Measurements from ENCODE around the gene ACY1.
A peak's percentile ranks its signal among the peaks of the same experiment; 100 is the strongest.
"Not testable (repeated sequence)": the region's sequence is repeated elsewhere in the genome, so short reads cannot be mapped to it uniquely, and the experiment has no call there.

ACY1 gene

DNA sequence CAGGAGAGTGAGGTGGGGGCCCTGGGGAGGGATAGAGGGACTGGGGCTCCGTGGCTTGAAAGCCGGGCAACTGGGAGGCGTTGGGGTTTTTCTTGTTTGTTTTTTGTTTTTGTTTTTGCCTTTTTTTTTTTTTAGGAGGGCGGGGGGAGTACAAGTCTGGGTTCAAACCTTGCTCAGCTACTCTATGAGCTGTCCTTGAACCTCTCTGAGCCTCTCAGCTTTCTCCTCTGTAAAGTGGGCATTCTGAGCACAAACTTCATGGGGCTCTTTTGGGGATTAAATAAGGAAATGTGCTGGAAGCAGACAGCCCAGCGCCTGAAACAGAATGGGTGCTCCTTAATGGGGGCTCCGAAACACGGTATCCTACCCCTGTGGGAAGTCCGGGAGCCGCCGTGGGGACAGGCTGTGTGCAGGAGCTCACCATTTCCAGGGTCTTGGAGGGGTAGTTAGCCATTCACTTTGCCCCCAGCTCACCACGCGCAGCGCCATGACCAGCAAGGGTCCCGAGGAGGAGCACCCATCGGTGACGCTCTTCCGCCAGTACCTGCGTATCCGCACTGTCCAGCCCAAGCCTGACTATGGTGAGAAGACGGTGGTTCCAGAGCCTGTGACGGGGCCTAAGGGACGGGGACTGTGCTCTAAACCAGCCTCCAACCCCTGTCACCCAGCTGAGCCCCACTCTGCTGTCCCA, 388 bp downstream of the ACY1 start:
- no peak for DNase-seq (ENCODE audit: low read depth)

DNA sequence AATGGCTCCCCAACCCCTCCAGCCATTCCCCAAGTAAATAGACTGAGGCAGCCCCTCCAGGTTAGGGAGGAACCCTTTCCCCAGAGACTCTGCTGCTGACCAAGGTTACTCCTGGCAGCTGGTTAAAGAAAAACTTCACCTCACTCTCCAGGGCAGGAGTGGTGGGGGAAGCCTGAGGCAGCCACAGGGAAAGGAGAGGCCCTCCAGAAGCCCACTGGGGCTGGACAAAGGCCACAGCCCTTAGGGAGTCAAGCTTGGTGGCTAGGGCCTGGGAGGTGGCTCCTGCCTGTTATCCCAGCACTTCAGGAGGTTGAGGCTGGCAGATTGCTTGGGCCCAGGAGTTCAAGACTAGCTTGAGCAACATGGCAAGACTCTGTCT, 923 bp downstream of the ACY1 start:
- DNase-seq (ENCODE audit: low read depth): no peak

DNA sequence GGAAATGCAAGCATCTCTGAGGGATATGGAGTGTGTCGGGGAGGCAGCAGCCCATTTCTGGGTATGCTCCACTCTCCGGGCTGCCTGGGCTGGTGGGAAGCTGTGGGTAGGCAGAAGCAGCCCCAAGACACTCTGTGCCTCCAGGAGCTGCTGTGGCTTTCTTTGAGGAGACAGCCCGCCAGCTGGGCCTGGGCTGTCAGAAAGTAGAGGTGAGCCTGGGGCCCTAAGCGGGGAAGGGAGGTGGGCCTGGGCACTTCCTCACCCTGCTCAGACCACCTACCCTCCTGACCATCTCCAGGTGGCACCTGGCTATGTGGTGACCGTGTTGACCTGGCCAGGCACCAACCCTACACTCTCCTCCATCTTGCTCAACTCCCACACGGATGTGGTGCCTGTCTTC, 1.7 kb downstream of the ACY1 start:
- DNase-seq (ENCODE audit: low read depth): no peak

DNA sequence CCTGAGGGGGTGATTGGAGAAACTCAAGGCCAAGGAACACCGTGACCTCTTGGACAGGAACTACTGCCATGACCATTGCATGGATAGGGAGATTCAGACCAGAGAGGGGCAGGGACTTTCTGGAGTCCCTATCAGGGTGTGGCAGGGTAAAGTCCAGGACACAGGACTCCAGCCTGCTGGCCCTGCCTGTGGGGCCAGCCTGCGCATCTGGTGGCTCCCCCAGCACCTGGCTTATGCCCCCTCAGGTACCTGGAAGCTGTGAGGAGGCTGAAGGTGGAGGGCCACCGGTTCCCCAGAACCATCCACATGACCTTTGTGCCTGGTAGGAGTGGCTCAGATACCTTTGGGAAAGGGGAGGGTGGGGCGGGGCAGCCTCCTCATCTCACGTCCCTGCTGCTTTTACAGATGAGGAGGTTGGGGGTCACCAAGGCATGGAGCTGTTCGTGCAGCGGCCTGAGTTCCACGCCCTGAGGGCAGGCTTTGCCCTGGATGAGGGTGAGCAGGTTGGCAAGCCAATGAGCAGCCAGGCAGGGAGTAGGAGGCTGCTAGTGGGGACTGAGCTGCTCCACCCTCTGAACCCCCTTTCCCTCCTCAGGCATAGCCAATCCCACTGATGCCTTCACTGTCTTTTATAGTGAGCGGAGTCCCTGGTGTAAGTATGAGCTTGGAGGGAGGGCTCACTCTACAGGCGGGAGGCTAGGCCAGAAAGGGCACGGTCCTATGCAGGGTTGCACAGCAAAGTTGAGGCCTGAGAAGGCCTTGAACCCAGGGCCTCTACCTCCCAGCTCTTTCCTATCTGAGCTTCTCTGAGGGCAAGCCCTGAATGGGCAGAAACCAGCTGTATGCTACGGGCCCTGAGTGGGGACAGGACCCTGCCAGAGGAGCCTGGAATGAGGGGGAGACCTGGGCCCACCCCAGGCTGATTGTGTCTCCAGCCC, 2.9 kb downstream of the ACY1 start:
- no peak for DNase-seq (ENCODE audit: low read depth)

DNA sequence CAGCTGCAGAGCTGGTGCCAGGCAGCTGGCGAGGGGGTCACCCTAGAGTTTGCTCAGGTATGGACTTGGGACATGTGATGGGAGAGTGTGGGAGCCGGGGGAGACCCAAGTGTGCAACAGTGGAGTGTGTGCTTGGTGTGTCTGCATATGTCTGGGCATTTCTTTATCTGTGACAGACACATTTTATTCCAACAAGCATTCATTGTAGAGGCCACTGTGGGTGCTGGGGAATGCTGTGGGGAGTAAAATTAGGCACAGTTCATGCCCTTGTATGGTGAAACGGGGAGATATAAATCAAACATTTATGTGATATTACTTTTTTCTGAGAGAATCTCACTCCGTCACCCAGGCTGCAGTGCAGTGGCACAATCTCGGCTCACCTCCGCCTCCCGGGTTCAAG, 4.2 kb downstream of the ACY1 start:
- DNase-seq (ENCODE audit: low read depth): no peak

DNA sequence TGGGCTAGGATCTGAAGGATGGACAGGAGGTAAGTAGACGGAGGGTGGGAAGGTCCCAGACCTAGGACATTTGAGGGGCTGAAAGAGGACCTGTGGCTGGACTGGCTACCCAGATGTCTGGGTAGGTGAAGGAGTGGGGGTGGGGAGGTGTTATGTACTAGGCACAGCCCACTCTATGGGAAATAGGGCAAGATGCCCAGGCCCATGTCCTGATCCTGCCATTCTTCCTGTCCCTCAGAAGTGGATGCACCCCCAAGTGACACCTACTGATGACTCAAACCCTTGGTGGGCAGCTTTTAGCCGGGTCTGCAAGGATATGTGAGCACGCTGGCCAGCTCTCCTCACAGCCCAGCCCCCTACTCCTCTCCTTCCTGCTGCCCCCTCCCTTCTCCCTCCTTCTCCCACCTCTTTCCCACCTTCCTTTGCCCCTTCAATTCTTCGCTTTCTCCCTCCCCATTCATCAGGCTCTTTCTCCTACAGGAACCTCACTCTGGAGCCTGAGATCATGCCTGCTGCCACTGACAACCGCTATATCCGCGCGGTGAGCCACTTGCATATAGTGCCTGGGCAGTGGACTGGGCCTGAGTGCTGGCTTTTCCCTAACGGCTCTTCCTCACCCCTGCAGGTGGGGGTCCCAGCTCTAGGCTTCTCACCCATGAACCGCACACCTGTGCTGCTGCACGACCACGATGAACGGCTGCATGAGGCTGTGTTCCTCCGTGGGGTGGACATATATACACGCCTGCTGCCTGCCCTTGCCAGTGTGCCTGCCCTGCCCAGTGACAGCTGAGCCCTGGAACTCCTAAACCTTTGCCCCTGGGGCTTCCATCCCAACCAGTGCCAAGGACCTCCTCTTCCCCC, 5.2 kb downstream of the ACY1 start:
- no peak for DNase-seq (ENCODE audit: low read depth)

DNA sequence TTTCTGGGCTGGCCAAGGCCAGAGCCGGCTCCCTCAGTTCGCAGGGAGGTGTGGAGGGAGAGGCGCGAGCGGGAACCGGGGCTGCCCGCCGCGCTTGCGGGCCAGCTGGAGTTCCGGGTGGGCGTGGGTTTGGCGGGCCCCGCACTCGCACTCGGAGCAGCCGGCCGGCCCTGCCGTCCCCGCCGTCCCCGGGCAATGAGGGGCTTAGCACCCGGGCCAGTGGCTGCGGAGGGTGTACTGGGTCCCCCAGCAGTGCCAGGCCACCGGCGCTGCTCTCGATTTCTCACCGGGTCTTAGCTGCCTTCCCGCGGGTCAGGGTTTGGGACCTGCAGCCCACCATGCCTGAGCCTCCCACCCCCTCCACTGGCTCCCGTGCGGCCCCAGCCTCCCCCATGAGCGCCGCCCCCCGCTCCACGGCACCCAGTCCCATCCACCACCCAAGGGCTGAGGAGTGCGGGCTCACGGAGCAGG, 7.2 kb downstream of the ACY1 start:
- DNase-seq (ENCODE audit: low read depth): not testable (repeated sequence)

DNA sequence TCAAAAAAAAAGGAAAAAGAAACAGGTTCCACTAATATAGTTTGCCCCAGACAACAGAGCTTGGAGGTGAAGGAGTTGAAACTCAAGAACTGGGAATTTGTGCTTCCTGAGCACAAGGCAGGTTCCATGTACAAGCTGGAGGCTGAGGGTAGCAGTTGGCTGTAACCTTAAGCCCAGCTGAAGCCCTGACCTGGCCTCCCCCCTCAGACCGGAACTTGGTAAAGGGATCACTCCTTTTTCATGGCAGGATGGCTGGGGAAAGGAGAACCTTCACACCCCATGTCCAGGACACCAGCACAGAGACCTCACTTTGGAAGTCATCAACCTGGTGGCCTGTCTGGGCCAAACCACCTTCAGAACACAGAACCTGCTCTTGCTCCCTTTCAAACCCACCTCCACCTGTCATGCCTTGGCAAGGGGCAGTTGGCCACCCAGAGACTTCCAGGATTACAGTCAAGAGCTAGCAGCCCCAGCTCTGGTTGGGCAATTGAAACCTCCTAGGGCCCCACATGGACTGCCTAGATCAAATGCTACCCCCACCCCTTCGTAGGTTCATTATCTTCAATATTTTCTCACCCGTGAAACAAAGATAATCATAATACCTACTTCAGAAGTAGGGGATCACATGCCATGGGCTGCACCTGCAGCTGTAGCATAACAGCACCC, 8.8 kb downstream of the ACY1 start:
- no peak for DNase-seq (ENCODE audit: low read depth)

DNA sequence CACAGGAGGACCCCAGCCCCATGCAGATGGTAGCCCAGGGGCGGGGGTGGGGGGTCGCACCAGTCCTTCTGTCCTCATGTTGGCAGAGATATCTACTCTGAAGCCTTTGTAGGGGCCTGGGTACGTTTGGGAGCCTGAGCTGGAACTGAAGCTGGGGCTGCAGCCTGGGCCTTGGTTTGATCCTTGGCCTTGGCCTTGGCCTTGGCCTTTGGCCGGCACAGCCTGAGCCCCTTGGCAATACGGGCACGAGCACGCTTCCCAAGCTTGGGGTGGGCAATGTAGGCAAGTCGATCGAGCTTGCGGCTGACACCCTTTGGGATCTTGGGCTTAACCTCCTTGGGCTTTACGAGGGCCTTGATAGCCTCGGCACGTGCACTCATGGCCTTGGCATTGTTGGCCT, 10.3 kb downstream of the ACY1 start:
- DNase-seq (ENCODE audit: low read depth): not testable (repeated sequence)

DNA sequence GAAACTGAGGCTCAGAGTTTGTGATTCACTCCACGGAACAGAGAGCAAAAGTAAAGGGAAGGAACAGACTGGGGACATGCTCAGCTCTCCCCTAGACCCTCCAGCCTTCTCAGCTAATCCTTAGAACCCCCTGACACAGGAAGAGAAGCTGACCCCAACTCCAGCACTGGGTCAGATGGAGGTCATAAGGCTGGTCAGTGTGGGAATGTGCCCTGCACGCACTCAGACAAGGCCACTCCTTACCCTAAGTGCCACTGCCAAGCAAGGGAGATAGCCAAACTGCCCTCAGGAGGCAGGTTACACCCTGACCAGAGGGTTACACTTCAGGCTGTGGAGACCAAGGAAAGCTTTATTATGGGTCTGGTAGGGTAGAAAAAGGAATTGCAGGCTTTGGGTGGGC, 11.2 kb downstream of the ACY1 start:
- no peak for DNase-seq (ENCODE audit: low read depth)

DNA sequence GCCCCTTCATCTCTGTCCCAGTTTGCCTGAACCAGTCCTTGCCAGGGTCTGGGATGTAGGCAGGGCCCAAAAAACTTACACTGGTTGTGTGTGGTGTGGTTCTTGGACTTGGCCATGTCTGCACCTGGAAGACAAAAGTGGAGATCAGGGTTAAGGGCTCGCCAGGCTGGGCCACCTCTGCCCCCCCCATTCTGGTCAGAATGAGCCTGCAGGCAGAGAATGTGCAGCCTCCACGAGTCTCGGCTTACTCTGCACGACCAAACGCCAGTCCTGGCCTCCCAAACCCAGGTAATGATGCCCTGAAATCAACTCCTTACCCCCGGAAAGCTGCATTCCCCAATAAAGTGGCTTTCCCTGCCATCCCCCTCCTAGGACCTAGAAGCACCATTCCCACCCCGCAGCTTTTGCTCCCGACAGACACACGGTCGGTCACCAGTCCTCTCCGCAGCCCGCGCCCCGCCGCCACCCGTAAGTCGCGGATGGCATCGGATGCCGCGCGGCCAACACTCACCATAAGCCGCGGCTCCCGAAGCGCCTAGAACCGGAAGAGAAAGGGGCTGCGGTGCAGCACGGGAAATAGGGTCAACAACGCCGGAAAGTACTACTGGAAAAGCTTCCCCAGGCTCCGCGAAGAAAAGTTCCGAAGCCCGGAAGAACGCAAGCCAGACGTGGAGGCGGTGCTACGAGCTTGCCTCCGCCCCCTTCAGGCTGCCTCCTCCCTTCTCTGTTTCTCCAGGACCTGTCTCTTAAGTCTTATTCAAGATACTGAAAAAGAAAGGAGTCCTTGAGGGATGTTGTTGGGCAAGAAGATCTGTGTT, 12.2 kb downstream of the ACY1 start, which contains the start of gene RPL29:
Gene RPL29 (minus strand): TSS at position 550 of the 818 bp plus-strand sequence. CDS start 434 bp downstream, at position 116.
- peak; percentile 91 for DNase-seq (ENCODE audit: low read depth)

DNA sequence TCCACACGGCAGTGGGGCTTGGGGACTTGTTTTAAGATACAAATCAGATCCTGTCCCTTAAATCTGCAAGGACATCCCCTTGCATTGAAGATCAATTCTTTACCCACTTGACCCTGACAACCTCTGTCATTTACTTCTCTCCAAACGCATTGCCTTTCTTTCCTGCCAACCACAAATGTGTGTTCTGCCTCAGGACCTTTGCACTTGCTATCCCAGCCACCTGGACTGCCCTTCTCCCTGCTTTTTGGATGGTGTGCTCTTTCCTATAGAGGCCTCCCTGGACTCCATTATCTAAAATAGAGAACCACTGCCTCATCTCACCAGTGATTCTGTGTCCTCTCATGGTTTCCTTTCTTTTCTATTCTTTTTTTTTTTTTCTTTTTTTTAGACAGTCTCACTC, 13.8 kb downstream of the ACY1 start:
- DNase-seq (ENCODE audit: low read depth): no peak

DNA sequence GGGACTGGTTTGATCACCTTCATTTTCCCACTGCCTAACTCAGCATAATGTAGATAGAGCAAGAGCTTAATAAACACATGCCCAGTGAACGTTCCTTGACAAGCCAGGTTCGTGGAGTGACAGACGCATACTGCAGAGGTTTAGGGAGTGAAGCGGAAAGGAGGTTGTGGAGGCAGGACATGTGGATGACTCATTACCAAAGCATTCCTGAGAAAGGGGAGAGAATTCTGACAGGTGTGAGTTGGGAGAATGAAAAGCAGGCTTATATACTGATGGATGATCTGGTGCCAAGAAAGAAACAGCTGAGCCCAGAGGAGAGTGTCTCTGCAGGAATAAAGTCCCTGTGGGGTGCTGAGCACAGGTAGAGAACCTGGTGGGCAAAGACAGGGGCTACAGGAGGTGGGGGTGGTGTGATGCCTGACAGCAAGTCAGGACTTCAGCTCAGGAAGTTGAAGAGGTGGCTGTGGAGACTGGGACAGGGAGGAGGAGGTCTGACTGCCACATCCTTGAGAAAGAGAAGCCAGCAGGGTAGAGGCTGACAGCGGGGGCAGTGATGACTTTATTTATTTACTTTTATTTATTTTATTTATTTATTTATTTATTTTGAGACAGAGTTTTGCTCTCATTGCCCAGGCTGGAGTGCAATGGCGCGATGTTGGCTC, 14.7 kb downstream of the ACY1 start:
- no peak for DNase-seq (ENCODE audit: low read depth)

DNA sequence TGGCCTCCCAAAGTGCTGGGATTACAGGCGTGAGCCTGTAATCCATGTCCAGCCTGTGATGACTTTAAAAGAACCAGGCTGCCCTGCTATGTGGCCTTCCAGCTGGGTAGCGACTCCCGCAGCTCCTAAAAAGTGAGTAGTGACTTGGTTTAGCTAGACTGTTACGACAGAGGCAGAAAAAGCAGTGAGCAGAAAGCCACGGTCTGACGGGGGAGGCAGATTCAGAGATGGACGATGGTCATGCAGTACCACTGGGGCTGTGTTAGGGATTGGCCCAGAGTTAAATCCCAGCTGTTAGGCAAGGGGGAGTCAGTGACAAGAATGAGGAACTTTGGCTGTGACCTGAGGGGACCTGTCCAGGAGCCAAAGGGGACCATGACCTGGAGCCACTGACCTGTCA, 15.4 kb downstream of the ACY1 start:
- no peak for DNase-seq (ENCODE audit: low read depth)

DNA sequence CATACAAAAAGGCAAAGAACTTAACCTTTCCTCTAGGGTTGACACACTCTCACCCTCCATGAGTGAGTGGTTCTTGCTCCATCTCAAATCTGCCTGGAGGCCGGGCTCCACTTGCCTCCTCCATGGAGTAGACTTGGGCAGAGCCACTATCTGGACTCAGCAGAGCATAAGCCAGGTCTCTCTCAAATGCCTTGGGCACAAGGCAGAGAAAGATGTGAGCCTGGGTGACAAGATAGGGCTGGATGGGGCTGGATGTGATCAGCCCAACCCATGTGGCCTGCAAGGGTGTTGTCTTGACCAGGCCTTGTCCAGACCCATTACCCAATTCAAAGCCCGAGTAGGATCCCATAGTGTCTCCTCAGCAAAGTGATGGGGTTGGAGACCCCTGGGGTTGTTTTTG, 16.5 kb downstream of the ACY1 start:
- DNase-seq (ENCODE audit: low read depth): no peak

DNA sequence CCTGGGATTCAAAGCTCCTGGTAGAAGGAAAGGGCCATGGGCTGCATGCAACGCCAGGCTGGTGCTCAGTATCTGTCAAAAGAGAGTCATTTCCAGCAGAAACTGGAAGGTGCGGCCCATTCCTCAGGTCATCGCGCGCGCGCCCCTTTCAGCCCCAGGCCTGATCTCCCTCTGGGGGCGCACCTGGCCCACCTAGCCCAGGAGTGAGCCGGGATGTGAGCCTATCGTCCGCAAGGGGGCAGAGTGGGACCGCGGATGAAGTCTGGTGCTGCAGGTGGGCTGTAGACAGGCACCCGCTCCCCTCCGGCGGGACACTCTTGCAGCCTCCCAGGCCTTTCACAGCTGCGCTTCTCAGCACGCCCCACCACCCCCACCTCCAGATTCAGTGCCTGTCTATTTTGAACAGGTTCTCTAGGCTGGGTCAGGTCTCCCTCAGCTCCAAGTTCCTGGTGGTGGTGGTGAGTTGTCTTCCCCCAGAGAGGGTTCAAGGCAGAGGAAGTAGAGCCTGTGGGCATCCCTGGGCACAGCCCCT, 18.2 kb downstream of the ACY1 start:
- DNase-seq (ENCODE audit: low read depth): no peak

DNA sequence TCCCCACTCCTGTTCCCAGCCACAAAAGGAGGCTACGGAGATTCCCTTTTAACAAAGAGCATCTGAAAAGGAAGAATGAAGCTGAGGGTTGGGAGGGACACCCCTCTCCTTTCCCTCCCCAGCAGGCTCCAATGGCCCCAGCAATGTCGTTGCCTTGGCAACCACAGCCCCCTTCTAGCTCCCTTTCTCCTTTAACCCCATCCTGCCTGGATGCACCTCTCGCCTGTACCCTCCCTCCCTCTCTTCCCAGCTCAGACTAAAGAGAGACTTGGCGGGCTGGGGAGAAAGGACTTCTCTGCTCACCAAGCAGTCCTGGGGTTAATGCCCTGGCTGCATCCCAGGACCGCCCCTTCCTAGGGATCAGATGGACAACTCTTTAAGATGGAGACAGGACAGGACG, 19.4 kb downstream of the ACY1 start:
- no peak for DNase-seq (ENCODE audit: low read depth)

DNA sequence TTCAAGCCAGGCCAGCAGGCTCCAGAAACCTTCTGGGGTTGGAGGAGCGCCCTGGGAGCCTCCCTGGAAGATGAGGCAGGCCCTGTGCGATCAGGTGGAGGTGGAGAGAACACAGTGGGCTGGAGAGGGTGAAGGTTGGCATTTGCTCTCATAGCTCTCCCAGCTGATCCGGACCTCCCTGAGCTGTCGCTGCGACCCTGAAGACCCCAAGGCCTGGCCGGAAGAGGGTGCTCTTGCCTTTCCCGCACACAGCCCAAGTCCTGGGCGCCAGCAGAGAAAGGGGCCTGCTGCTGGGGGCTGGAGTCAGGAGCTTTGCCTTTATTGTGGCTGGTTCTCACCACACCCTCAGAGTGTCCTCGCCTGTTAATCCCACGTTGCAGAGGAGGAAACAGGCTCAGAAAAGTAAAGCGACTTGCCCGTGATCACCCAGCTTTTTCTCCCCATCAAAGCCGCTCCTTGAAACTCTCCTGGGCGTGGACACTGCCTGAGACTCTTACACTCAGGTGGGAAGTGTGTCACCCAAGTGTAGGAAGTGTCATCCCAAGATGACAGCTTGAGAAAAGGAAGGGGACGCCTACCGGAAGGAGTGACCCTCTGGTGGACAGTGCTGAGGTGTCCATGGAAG, 20.9 kb downstream of the ACY1 start:
- DNase-seq (ENCODE audit: low read depth): no peak

DNA sequence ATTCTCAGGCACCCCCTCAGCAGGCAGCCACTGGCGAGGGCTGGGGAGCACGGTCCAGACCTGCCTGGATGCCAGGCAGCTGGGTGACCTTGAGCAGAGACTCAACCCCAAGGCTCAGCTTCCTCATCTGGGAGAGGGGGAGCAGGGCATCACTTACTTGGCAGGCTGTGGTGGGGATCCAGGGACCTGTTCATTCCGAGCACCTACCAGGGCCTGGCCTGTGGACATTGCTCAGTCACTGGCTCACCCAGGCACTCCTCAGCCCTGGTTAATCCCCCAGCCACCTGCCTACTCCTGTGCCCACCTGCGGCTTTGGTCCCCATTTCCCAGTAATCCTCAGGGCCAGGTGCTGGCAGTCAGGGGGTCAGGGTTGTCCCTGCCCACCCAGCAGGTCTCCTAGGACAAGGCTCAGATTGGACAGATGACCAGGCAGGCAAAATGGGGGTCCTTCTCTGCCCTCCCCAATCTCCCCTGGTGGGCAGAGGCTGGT, 21.6 kb downstream of the ACY1 start:
- no peak for DNase-seq (ENCODE audit: low read depth)
